GM06990 (cell line): Measurements from ENCODE around the gene MICAL2.

ENCODE experiments used
- DNase-seq: peaks from one replicate; pipeline ENCODE4 v3.0.0-alpha.2; 2011; ENCODE audit not compliant: insufficient read length; ENCODE audit errors: extremely low read depth
- H3K27me3 ChIP-seq: replicated peaks from 2 replicates; pipeline ENCODE4 v1.6.0; 2011; ENCODE audit warnings: low read length; ENCODE audit not compliant: control insufficient read depth, insufficient read depth
- H3K36me3 ChIP-seq: 2 replicates; pipeline ENCODE4 v1.5.1; 2011; ENCODE audit warnings: low read length; ENCODE audit not compliant: control insufficient read depth, insufficient read depth
- H3K4me3 ChIP-seq: replicated peaks from 2 replicates; pipeline ENCODE4 v1.5.1; 2011; ENCODE audit warnings: low read depth, mild to moderate bottlenecking, control low read depth, low read length
- TF ChIP-seq, protein P1 (sequence below): IDR thresholded peaks from 2 replicates; pipeline ENCODE4 v1.5.1; 2011; ENCODE audit warnings: low read length, control low read depth, mild to moderate bottlenecking, inconsistent platforms; ENCODE audit not compliant: insufficient read depth, poor library complexity, severe bottlenecking

MICAL2 gene

GRCh38 chr11:12132790-12133145 lies 22.4 kb downstream of the MICAL2 start:
- Histone ChIP-seq H3K27me3 (no peaks in the 10 kb centered on the region), H3K4me3 (no peak overlapping the region), H3K36me3 (no peaks in the 10 kb centered on the region)
- no peak for DNase-seq
- TF ChIP-seq, protein P1, sequence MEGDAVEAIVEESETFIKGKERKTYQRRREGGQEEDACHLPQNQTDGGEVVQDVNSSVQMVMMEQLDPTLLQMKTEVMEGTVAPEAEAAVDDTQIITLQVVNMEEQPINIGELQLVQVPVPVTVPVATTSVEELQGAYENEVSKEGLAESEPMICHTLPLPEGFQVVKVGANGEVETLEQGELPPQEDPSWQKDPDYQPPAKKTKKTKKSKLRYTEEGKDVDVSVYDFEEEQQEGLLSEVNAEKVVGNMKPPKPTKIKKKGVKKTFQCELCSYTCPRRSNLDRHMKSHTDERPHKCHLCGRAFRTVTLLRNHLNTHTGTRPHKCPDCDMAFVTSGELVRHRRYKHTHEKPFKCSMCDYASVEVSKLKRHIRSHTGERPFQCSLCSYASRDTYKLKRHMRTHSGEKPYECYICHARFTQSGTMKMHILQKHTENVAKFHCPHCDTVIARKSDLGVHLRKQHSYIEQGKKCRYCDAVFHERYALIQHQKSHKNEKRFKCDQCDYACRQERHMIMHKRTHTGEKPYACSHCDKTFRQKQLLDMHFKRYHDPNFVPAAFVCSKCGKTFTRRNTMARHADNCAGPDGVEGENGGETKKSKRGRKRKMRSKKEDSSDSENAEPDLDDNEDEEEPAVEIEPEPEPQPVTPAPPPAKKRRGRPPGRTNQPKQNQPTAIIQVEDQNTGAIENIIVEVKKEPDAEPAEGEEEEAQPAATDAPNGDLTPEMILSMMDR = no peak

- no peak for DNase-seq
- TF ChIP-seq, protein P1 = no peak
- Histone ChIP-seq H3K36me3 (no peaks in the 10 kb centered on the region), H3K27me3 (no peaks in the 10 kb centered on the region), H3K4me3 (no peak overlapping the region)
These were observed 23.3 kb downstream of the MICAL2 start for GRCh38 chr11:12133547-12134235.

DNA sequence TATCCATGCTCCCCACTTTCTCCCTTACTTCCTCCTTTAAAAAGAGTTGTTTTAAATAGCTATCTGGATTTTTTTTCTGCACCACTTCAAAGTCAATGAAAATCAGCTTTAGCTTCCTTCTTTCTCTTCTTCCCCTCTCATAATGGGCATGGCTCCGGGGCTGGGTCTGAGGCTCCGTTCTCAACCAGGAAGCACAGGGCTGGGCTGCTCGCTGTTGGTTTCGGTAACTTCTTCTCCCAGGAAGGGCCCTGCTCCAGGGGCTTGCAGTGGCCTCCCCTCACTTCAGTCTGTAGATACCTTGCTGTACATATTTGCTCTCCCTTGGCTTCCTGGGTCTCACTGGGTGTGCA lies 23.8 kb downstream of the MICAL2 start:
- H3K36me3 ChIP-seq = no peaks in the 10 kb centered on the region
- no peak overlapping the region for H3K4me3 ChIP-seq
- TF ChIP-seq, protein P1 = no peak
- DNase-seq = no peak
- no peaks in the 10 kb centered on the region for H3K27me3 ChIP-seq

GRCh38 chr11:12135185-12135584 lies 24.8 kb downstream of the MICAL2 start:
- TF ChIP-seq, protein P1 = no peak
- H3K4me3 ChIP-seq = no peak overlapping the region
- H3K36me3 ChIP-seq = no peaks in the 10 kb centered on the region
- no peaks in the 10 kb centered on the region for H3K27me3 ChIP-seq
- no peak for DNase-seq

DNA sequence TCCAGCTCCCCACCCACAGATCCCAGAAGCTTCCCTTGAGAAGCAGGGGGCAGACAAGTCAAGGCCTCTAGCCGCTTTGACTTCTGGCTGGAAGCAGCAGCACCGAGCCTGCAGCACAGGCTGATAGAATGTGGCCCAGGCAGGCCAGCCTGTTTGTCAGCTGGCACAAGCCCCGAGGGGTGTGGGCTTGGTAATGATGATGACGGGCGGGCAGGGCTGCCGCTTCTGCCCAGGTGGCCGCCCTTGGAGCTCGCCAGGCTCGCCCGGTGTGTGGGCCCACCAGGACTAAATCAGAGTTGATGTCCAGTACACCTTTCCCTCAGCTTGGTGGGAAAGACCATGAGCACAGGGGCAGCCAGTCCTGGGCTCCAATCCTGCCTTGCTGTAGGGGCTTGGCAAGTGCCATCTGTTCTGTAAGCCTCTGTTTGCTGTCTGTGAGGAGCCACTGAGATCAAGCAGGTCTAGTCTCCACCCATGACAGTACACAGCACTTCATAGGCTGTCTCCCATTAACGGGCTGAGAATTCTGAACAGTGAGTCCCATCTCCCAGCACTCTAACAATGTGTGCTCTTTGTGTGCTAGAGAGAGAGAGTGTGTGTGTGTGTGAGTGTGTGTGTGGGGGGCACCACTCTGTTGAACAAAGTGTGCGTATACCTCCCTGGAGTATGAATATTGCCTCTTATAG lies 26.8 kb downstream of the MICAL2 start:
- DNase-seq = no peak
- no peaks in the 10 kb centered on the region for H3K36me3 ChIP-seq

More for the DNA sequence above, 26.8 kb downstream of the MICAL2 start:
- TF ChIP-seq, protein P1 = no peak
- Histone ChIP-seq H3K27me3 (no peaks in the 10 kb centered on the region), H3K4me3 (no peak overlapping the region)
